PC-9 (cell line): ENCODE data around the gene DOCK6. TPM values are rescaled to one million over a fixed set of nuclear protein-coding genes. Genes with fewer than 3 reads are reported as not detected.

ENCODE experiments used
- BruUV-seq: library from RNA; stranded (reverse); fragments of 400-500 nt; replicated peaks from 2 replicates; lab custom pipeline; 2021; lab: Mats Ljungman, UMichigan
- CTCF ChIA-PET: fragments of 300-600 bp; sonication (Branson Sonifier 250); formaldehyde crosslinking; loops from one replicate; lab custom pipeline; 2022; ENCODE audit warnings: antibody characterized with exemption; lab: Charles Lee
- POLR2A ChIA-PET: fragments of 300-600 bp; sonication (Branson Sonifier 250); formaldehyde crosslinking; loops from one replicate; lab custom pipeline; 2022; ENCODE audit warnings: antibody characterized with exemption; ENCODE audit not compliant: unreplicated experiment; lab: Charles Lee
- DNase-seq, 2 experiments: peaks; one replicate each; pipeline versions ENCODE4 v3.0.0 to v3.0.0-alpha.2; 2015 to 2022; ENCODE audit warnings: mixed read lengths in 1 of 2
- H2AFZ ChIP-seq: fragments of 200-600 bp; sonication (generic); 2 replicates; pipeline ENCODE4 v1.8.1; 2017; ENCODE audit warnings: antibody characterized with exemption
- H3F3A ChIP-seq: fragments of 200-600 bp; sonication (generic); 2 replicates; pipeline ENCODE4 v1.8.1; 2017; ENCODE audit warnings: antibody characterized with exemption, mild to moderate bottlenecking, low read depth; ENCODE audit not compliant: insufficient read depth
- H3K27ac ChIP-seq: fragments of 200-600 bp; sonication (generic); 2 replicates; pipeline ENCODE4 v1.6.1; 2016; ENCODE audit warnings: mixed run types
- H3K27me3 ChIP-seq: fragments of 200-600 bp; sonication (generic); 2 replicates; pipeline ENCODE4 v1.6.1; 2016; ENCODE audit warnings: low read depth, mixed run types; ENCODE audit not compliant: insufficient read depth
- H3K36me3 ChIP-seq: fragments of 200-600 bp; sonication (generic); 2 replicates; pipeline ENCODE4 v1.6.1; 2016; ENCODE audit warnings: low read depth, mixed run types
- H3K4me1 ChIP-seq: fragments of 200-600 bp; sonication (generic); replicated peaks from 2 replicates; pipeline ENCODE4 v1.6.1; 2016; ENCODE audit warnings: mixed run types; ENCODE audit not compliant: insufficient read depth
- H3K4me2 ChIP-seq: fragments of 200-600 bp; sonication (generic); 2 replicates; pipeline ENCODE4 v1.6.1; 2017; ENCODE audit warnings: mixed run types
- H3K4me3 ChIP-seq: fragments of 200-600 bp; sonication (generic); 2 replicates; pipeline ENCODE4 v1.6.1; 2016; ENCODE audit warnings: mixed run types
- H3K79me2 ChIP-seq: fragments of 200-600 bp; sonication (generic); 2 replicates; pipeline ENCODE4 v1.6.1; 2017; ENCODE audit warnings: low read depth, mixed run types
- H3K9me2 ChIP-seq: fragments of 200-600 bp; sonication (generic); 2 replicates; pipeline ENCODE4 v1.8.1; 2017; ENCODE audit warnings: mild to moderate bottlenecking; ENCODE audit not compliant: insufficient read depth
- H3K9me3 ChIP-seq: fragments of 200-600 bp; sonication (generic); 2 replicates; pipeline ENCODE4 v1.8.1; 2016; ENCODE audit warnings: low read depth; ENCODE audit not compliant: insufficient read depth
- H4K20me1 ChIP-seq: fragments of 200-600 bp; sonication (generic); 2 replicates; pipeline ENCODE4 v1.8.1; 2017; ENCODE audit not compliant: insufficient read depth
- EZH2 ChIP-seq: fragments of 200-600 bp; sonication (generic); IDR thresholded peaks from 2 replicates; pipeline ENCODE4 v1.8.0; 2017; ENCODE audit warnings: antibody characterized with exemption, low read depth
- intact Hi-C: fragments of 100-400 bp; cut with micrococcal nuclease; formaldehyde crosslinking; loops from one replicate; pipeline ENCODE4 v1.10.0; 2022; ENCODE audit not compliant: unreplicated experiment
- total RNA-seq: library from RNA; stranded (reverse); gene quantifications from 2 replicates; pipeline ENCODE4 v1.2.3, GENCODE V29; 2021
- TF ChIP-seq, protein P1 (sequence below): fragments of 200-600 bp; sonication (generic); conservative IDR thresholded peaks from 2 replicates; pipeline ENCODE4 v1.6.1; 2017; ENCODE audit warnings: mixed run types, antibody characterized with exemption, mild to moderate bottlenecking, moderate library complexity

DOCK6 gene
- total RNA-seq, 1 experiment from 2014 or later: 32.5 TPM

DNA sequence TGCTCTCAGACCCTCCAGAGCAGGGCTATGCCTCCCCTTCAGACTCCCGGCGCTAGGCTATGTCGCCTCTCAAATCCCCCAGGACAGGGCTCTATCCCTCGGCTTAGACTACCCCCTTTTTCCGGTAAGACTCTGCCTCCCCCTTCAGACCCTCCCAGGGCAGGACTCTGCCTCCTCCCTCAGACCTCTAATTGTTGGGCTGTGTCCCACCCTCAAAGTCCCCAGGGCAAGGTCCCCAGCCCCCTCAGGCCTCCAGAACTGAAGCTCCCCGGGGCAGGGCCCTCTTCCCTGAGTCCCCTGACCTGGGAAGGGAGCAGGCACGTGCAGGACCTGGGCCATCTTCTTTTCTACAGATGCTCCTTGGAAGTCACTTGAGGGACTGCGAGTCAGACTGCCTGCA, 68.2 kb downstream of the DOCK6 start:
- Histone ChIP-seq H3F3A (peaks cover 43% of the 10 kb centered on the region), H3K27me3 (no peaks in the 10 kb centered on the region), H2AFZ (no peak overlapping the region), H3K9me3 (no peaks in the 10 kb centered on the region), H3K4me3 (no peak overlapping the region), H3K4me2 (no peak overlapping the region), H3K27ac (no peak overlapping the region), H4K20me1 (no peaks in the 10 kb centered on the region), H3K36me3 (no peaks in the 10 kb centered on the region), H3K9me2 (no peaks in the 10 kb centered on the region), H3K79me2 (no peaks in the 10 kb centered on the region), H3K4me1 (0 out of 2 replicates have a peak, but pooled peaks cover 6% of the 10 kb centered on the region)
- ChIA-PET POLR2A (no interaction called here), CTCF (no interaction called here)
- BruUV-seq: no TSS peak
- intact Hi-C loops: no loop called here
- TF ChIP-seq, protein P1, sequence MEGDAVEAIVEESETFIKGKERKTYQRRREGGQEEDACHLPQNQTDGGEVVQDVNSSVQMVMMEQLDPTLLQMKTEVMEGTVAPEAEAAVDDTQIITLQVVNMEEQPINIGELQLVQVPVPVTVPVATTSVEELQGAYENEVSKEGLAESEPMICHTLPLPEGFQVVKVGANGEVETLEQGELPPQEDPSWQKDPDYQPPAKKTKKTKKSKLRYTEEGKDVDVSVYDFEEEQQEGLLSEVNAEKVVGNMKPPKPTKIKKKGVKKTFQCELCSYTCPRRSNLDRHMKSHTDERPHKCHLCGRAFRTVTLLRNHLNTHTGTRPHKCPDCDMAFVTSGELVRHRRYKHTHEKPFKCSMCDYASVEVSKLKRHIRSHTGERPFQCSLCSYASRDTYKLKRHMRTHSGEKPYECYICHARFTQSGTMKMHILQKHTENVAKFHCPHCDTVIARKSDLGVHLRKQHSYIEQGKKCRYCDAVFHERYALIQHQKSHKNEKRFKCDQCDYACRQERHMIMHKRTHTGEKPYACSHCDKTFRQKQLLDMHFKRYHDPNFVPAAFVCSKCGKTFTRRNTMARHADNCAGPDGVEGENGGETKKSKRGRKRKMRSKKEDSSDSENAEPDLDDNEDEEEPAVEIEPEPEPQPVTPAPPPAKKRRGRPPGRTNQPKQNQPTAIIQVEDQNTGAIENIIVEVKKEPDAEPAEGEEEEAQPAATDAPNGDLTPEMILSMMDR: no peak
- no peak for TF ChIP-seq EZH2
- DNase-seq: no peak

DNA sequence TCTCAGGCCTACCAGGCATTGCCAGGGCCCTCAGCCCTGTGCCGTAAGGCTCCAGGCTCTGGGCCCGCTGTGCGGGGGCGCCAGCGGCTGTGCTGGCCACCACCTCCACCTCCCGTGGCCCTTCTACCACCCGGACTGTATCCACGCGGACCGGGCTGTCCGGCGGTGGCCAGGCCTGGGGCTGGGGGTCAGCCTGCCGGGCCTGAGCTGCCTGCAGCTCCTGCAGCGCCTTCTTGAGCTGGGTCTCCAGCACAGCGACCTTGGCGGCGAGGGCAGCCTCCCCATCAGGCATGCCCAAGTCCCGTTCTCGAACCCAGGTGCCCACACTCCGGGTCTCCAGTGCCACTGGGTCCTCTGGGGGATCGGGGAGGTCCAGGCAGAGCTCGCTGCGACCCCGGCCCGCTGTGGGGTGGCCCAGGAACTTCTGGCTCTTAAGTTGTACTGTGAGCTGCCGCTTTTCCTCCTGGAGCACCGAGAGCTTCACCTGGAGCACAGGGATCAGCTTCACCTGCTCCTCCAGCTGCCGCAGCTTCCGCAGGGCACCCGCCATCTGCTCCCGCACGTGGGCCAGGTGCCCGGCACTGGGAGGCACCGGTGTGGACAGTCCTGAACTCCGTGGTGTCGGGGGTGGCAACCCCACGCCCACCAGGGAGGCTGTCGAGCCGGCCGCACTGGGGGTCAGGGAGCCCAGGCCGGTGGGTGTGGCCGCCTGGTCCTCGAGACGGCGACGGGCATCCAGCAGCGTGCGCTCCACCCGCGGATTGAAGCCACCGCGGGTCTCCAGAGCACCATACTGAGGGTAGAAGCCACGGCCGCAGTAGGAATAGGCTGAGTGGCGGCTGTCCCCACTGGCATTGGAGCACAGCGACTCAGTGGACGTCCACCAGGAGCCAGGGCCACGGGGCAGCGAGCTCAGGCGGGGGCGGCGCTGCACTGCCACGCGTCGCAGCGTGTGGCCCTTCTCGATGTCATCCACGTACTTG, 69.1 kb downstream of the DOCK6 start:
- Histone ChIP-seq H3K9me2 (no peaks in the 10 kb centered on the region), H3K79me2 (no peaks in the 10 kb centered on the region), H3K4me1 (0 out of 2 replicates have a peak, but pooled peaks cover 6% of the 10 kb centered on the region), H3K27me3 (no peaks in the 10 kb centered on the region), H3K9me3 (no peaks in the 10 kb centered on the region), H4K20me1 (no peaks in the 10 kb centered on the region), H3K27ac (no peak overlapping the region), H3F3A (peaks cover 33% of the 10 kb centered on the region), H3K4me2 (no peak overlapping the region), H3K36me3 (no peaks in the 10 kb centered on the region), H3K4me3 (no peak overlapping the region), H2AFZ (no peak overlapping the region)
- intact Hi-C loops: no loop called here
- no peak for DNase-seq
- POLR2A ChIA-PET: no interaction called here
- TF ChIP-seq EZH2: no peak
- TF ChIP-seq, protein P1: no peak
- BruUV-seq: no TSS peak
- CTCF ChIA-PET: no interaction called here

DNA sequence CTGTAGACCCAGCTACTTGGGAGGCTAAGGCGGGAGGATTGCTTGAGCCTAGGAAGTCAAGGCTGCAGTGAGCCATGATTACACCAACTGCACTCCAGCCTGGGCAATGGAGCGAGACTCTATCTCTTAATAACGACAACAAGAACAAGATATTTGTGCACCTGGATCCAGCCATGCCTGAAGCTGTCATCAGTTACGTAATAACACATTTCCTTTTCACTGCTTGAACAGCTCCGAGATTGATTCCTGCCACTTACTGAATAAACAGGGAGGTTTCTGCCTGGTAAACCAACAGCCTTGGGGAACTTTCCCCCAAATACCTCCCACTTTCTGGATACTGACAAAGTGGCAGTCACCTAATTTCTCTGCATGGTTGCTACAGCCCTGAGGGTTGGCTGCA, 70.4 kb downstream of the DOCK6 start:
- H3K4me3 ChIP-seq: no peak overlapping the region
- POLR2A ChIA-PET: no interaction called here
- BruUV-seq: no TSS peak

More for the DNA sequence above, 70.4 kb downstream of the DOCK6 start:
- Histone ChIP-seq H3K9me3 (no peaks in the 10 kb centered on the region), H3K36me3 (no peaks in the 10 kb centered on the region), H3K4me1 (0 out of 2 replicates have a peak, but pooled peaks cover 6% of the 10 kb centered on the region), H3K27me3 (no peaks in the 10 kb centered on the region), H3K27ac (no peak overlapping the region), H3K4me2 (no peak overlapping the region), H4K20me1 (no peaks in the 10 kb centered on the region), H3K9me2 (no peaks in the 10 kb centered on the region), H3F3A (peaks cover 29% of the 10 kb centered on the region), H3K79me2 (no peaks in the 10 kb centered on the region), H2AFZ (no peak overlapping the region)
- intact Hi-C loops: no loop called here
- no peak for TF ChIP-seq EZH2
- TF ChIP-seq, protein P1: no peak
- DNase-seq: no peak
- CTCF ChIA-PET: no interaction called here
